HepG2 (cell line): Measurements from ENCODE around the gene IFI35. TPM values are rescaled to one million over a fixed set of nuclear protein-coding genes. Genes with fewer than 3 reads are reported as not detected.

Source experiments
- ERF ChIP-seq: IDR thresholded peaks from 2 replicates; pipeline ENCODE4 v1.6.1; 2018; ENCODE audit warnings: missing biosample characterization, missing genetic modification reagents
- GPN1 ChIP-seq: sonication (generic); formaldehyde crosslinking; IDR thresholded peaks from 2 replicates; pipeline ENCODE4 v1.5.1; 2020; ENCODE audit warnings: missing genetic modification reagents, borderline replicate concordance
- HNF1A ChIP-seq, 2 experiments: sonication (generic) in 1 of 2; formaldehyde crosslinking in 1 of 2; IDR thresholded peaks; 2 replicates each; pipeline versions ENCODE4 v1.4.0 to v1.6.1; 2016 to 2020; ENCODE audit warnings: borderline replicate concordance in 1 of 2, low read depth in 1 of 2, mild to moderate bottlenecking in 1 of 2, missing genetic modification reagents in 1 of 2
- JUN ChIP-seq: sonication (generic); formaldehyde crosslinking; IDR thresholded peaks from 2 replicates; pipeline ENCODE4 v1.4.0; 2020; ENCODE audit warnings: mild to moderate bottlenecking, missing genetic modification reagents
- MAFK ChIP-seq, 2 experiments: IDR thresholded peaks in 1 of 2; conservative IDR thresholded peaks in 1 of 2; 2 replicates each; pipeline ENCODE4 v1.6.1; 2011; ENCODE audit warnings: improper control_type of control experiment in 2 of 2, low read length in 2 of 2
- MTA3 ChIP-seq: sonication (generic); formaldehyde crosslinking; IDR thresholded peaks from 2 replicates; pipeline ENCODE4 v1.4.0; 2020; ENCODE audit warnings: missing genetic modification reagents
- NAIF1 ChIP-seq: sonication (generic); formaldehyde crosslinking; IDR thresholded peaks from 2 replicates; pipeline ENCODE4 v1.5.0; 2020; ENCODE audit warnings: mild to moderate bottlenecking, missing genetic modification reagents, borderline replicate concordance
- NCOA5 ChIP-seq: sonication (generic); formaldehyde crosslinking; IDR thresholded peaks from 2 replicates; pipeline ENCODE4 v1.4.0; 2020; ENCODE audit warnings: missing genetic modification reagents
- POLR2A ChIP-seq, 2 experiments: IDR thresholded peaks; 2 replicates each; pipeline ENCODE4 v1.6.1; 2011; ENCODE audit warnings: low read depth in 2 of 2, low read length in 2 of 2, mild to moderate bottlenecking in 1 of 2, moderate library complexity in 1 of 2; ENCODE audit not compliant: insufficient read depth in 1 of 2
- PRDM15 ChIP-seq: sonication (generic); formaldehyde crosslinking; IDR thresholded peaks from 2 replicates; pipeline ENCODE4 v1.4.0; 2020; ENCODE audit warnings: missing genetic modification reagents
- RFX5 ChIP-seq: IDR thresholded peaks from 2 replicates; pipeline ENCODE4 v1.6.1; 2011; ENCODE audit warnings: low read depth, low read length, improper control_type of control experiment
- ZNF7 ChIP-seq: IDR thresholded peaks from 2 replicates; pipeline ENCODE4 v1.6.1; 2016; ENCODE audit warnings: missing biosample characterization, missing genetic modification reagents
- ZSCAN29 ChIP-seq: sonication (generic); formaldehyde crosslinking; conservative IDR thresholded peaks from 2 replicates; pipeline ENCODE4 v1.4.0; 2020; ENCODE audit warnings: mild to moderate bottlenecking, missing genetic modification reagents
- ZSCAN31 ChIP-seq: sonication (generic); formaldehyde crosslinking; IDR thresholded peaks from 2 replicates; pipeline ENCODE4 v1.5.0; 2020; ENCODE audit warnings: low read depth, mild to moderate bottlenecking, missing genetic modification reagents
- ZSCAN5A ChIP-seq: sonication (generic); formaldehyde crosslinking; IDR thresholded peaks from 2 replicates; pipeline ENCODE4 v1.8.0; 2022; ENCODE audit warnings: mild to moderate bottlenecking, missing genetic modification reagents, borderline replicate concordance
- polyA plus RNA-seq, 8 experiments: library from polyadenylated mRNA; depleted of rRNA in 3 of 8; stranded (reverse) in 7 of 8; unstranded in 1 of 8; fragments of >200 nt; fragmentation: Illumina TruSeq in 4 of 8; extraction: Trizol in 4 of 8; gene quantifications; 2 replicates each; pipeline versions ENCODE4 v1.2.1 to v1.2.3, GENCODE V29; 2011 to 2016; ENCODE audit warnings: low read depth in 4 of 8, missing spikeins in 1 of 8, mixed read lengths in 1 of 8; ENCODE audit not compliant: insufficient read depth in 1 of 8
- total RNA-seq, 5 experiments: library from RNA; depleted of rRNA; stranded (reverse); fragments of >200 nt; fragmentation: Illumina TruSeq; extraction: Trizol; gene quantifications; 2 replicates each; pipeline ENCODE4 v1.2.3, GENCODE V29; 2016; ENCODE audit warnings: low read depth in 1 of 5
- TF ChIP-seq, protein P1 (sequence below): sonication (generic); formaldehyde crosslinking; IDR thresholded peaks from 2 replicates; pipeline ENCODE4 v1.8.1; 2023; ENCODE audit warnings: mild to moderate bottlenecking, missing genetic modification reagents, borderline replicate concordance
- TF ChIP-seq, protein P2 (sequence below): sonication (generic); formaldehyde crosslinking; IDR thresholded peaks from 2 replicates; pipeline ENCODE4 v1.4.0; 2020; ENCODE audit warnings: mild to moderate bottlenecking, low read depth, missing genetic modification reagents

Gene IFI35
- total and polyA plus RNA-seq, 2 of the 13 experiments (the other 11 are each of a cell fraction or from before 2014, with no cell fraction given), result 28.9 to 38.1 TPM

GRCh38 chr17:42997984-42998938 is 8.3 kb upstream of the IFI35 start, which contains the start of gene RPL27 (continued):
- TF ChIP-seq ZSCAN5A (CRISPR knock-in tag) (peak; percentile 89; the same call in 1 of the 2 replicates), MAFK (conservative IDR thresholded peaks at IDR 0.05 in 1 of 2, IDR thresholded peaks at IDR 0.05 in 1 of 2; ENCODE audit: low read length in 2 of 2) (0 out of 4 replicates have a peak, but pooled peaks of 1 of the 2 experiments have one; percentile 21), NAIF1 (peak; percentile 93), ZSCAN29 (CRISPR knock-in tag) (peak; percentile 99), POLR2A (IDR thresholded peaks at IDR 0.05; ENCODE audit: insufficient read depth in 1 of 2, low read depth in 2 of 2, low read length in 2 of 2) (peak; percentile 93 to 98), NCOA5 (CRISPR knock-in tag) (no peak), GPN1 (CRISPR knock-in tag) (0 out of 2 replicates have a peak, but pooled peaks have one; percentile 87), JUN (CRISPR knock-in tag) (peak; percentile 94), MTA3 (no peak), ZSCAN31 (CRISPR knock-in tag) (peak; percentile 98), RFX5 (0 out of 2 replicates have a peak, but pooled peaks have one; percentile 30), ERF (CRISPR knock-in tag) (peak; percentile 100), ZNF7 (CRISPR knock-in tag) (no peak; the same call in 1 of the 2 replicates), HNF1A (IDR thresholded peaks at IDR 0.05; ENCODE audit: low read depth) (peak; percentile 83), HNF1A (CRISPR knock-in tag; IDR thresholded peaks at IDR 0.05; ENCODE audit: borderline replicate concordance) (peak; percentile 94), PRDM15 (CRISPR knock-in tag) (peak; percentile 58; the same call in 1 of the 2 replicates)
- TF ChIP-seq, protein P1, sequence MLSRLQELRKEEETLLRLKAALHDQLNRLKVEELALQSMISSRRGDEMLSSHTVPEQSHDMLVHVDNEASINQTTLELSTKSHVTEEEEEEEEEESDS, result peak; percentile 90; the same call in 1 of the 2 replicates
- TF ChIP-seq, protein P2, sequence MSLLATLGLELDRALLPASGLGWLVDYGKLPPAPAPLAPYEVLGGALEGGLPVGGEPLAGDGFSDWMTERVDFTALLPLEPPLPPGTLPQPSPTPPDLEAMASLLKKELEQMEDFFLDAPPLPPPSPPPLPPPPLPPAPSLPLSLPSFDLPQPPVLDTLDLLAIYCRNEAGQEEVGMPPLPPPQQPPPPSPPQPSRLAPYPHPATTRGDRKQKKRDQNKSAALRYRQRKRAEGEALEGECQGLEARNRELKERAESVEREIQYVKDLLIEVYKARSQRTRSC (CRISPR knock-in tag), result 0 out of 2 replicates have a peak, but pooled peaks have one; percentile 80
